Caco-2 (cell line): ENCODE measurements around the gene RAPGEF5. TPM values are rescaled to one million over a fixed set of nuclear protein-coding genes. Genes with fewer than 3 reads are reported as not detected.

Source experiments
- BruUV-seq: library from RNA; stranded (reverse); fragments of 400-500 nt; replicated peaks from 2 replicates; lab custom pipeline; 2021; lab: Mats Ljungman, UMichigan
- CTCF ChIA-PET: fragments of 300-600 bp; sonication (Branson Sonifier 250); formaldehyde crosslinking; loops from one replicate; lab custom pipeline; 2022; ENCODE audit warnings: antibody characterized with exemption; lab: Charles Lee
- POLR2A ChIA-PET: fragments of 300-600 bp; sonication (Branson Sonifier 250); formaldehyde crosslinking; loops from one replicate; lab custom pipeline; 2022; ENCODE audit warnings: antibody characterized with exemption; lab: Charles Lee
- DNase-seq, 2 experiments: peaks; one replicate each; pipeline versions ENCODE4 v3.0.0 to v3.0.0-alpha.2; 2020 to 2022
- H3K27me3 ChIP-seq: replicated peaks from 2 replicates; pipeline ENCODE4 v1.6.0; 2011; ENCODE audit warnings: low read length; ENCODE audit not compliant: control insufficient read depth, insufficient read depth
- H3K36me3 ChIP-seq: 2 replicates; pipeline ENCODE4 v1.5.1; 2011; ENCODE audit warnings: low read length; ENCODE audit not compliant: control insufficient read depth, insufficient read depth
- H3K4me1 ChIP-seq: fragments of 250-450 bp; sonication (Bioruptor Pico); 2 replicates; pipeline ENCODE4 v1.5.1; 2020; ENCODE audit warnings: mild to moderate bottlenecking
- H3K4me3 ChIP-seq: 2 replicates; pipeline ENCODE4 v1.5.1; 2011; ENCODE audit warnings: low read depth, mild to moderate bottlenecking, control low read depth, low read length
- H3K9me3 ChIP-seq: fragments of 250-450 bp; sonication (Bioruptor Pico); 2 replicates; pipeline ENCODE4 v1.5.1; 2020; ENCODE audit warnings: mild to moderate bottlenecking, moderate library complexity
- H3K27ac Mint-ChIP-seq: one replicate; pipeline ENCODE4 v1.8.0; 2022; ENCODE audit warnings: mixed read lengths; ENCODE audit not compliant: unreplicated experiment
- H3K27me3 Mint-ChIP-seq: one replicate; pipeline ENCODE4 v1.8.0; 2022; ENCODE audit warnings: mixed read lengths; ENCODE audit not compliant: insufficient read depth, unreplicated experiment
- H3K36me3 Mint-ChIP-seq: one replicate; pipeline ENCODE4 v1.8.0; 2022; ENCODE audit warnings: mild to moderate bottlenecking, mixed read lengths; ENCODE audit not compliant: insufficient read depth, unreplicated experiment
- H3K4me1 Mint-ChIP-seq: one replicate; pipeline ENCODE4 v1.8.0; 2022; ENCODE audit warnings: low read depth, mixed read lengths; ENCODE audit not compliant: unreplicated experiment
- H3K4me3 Mint-ChIP-seq: one replicate; pipeline ENCODE4 v1.8.0; 2022; ENCODE audit warnings: mild to moderate bottlenecking, moderate library complexity, mixed read lengths; ENCODE audit not compliant: unreplicated experiment
- H3K9me3 Mint-ChIP-seq: one replicate; pipeline ENCODE4 v1.8.0; 2022; ENCODE audit warnings: mixed read lengths; ENCODE audit not compliant: unreplicated experiment
- intact Hi-C: fragments of 100-400 bp; cut with micrococcal nuclease; formaldehyde crosslinking; loops from one replicate; pipeline ENCODE4 v1.10.0; 2022; ENCODE audit not compliant: unreplicated experiment
- total RNA-seq: library from RNA; stranded (reverse); gene quantifications from 2 replicates; pipeline ENCODE4 v1.2.3, GENCODE V29; 2022
- TF ChIP-seq, protein P1 (sequence below), 2 experiments: fragments of 200-600 bp in 1 of 2; IDR thresholded peaks; 1 replicate in 1 of 2; 2 replicates in 1 of 2; pipeline versions ENCODE4 v1.5.1 to v1.8.0; 2011 to 2022; ENCODE audit warnings: antibody characterized with exemption in 1 of 2, control low read depth in 1 of 2, inconsistent platforms in 1 of 2, low read depth in 1 of 2, low read length in 1 of 2, mild to moderate bottlenecking in 1 of 2, moderate library complexity in 1 of 2; ENCODE audit not compliant: insufficient read depth in 1 of 2, severe bottlenecking in 1 of 2, unreplicated experiment in 1 of 2

RAPGEF5 gene
- total RNA-seq, 1 experiment from 2014 or later, result 16.9 TPM

DNA sequence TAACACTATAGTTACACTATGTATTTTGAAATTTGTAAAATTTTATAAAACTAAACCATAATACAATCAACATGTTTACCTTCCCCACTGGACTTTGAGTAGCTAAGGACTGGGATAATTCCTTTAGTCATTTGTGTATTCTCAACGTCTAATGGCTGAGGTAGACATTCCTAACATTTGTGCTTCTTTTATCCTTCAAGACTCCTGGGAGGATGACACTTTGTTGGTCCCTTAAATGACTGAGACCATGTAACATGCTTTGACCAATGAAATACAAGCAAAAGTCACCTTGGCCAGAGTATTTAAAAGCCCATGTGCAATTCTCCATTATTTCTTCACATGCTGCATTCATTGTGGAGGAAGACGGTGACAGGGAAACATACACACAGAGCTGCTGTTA, 18.5 kb downstream of the RAPGEF5 start:
- no peak for DNase-seq
- no peak overlapping the region for H3K4me3 ChIP-seq
- Mint-ChIP-seq H3K36me3 (no peaks in the 10 kb centered on the region), H3K4me1 (peaks cover 15% of the 10 kb centered on the region), H3K27me3 (no peaks in the 10 kb centered on the region), H3K27ac (no peak overlapping the region), H3K4me3 (no peak overlapping the region), H3K9me3 (no peaks in the 10 kb centered on the region)
- H3K27me3 ChIP-seq, result no peaks in the 10 kb centered on the region
- no peaks in the 10 kb centered on the region for H3K9me3 ChIP-seq
- H3K4me1 ChIP-seq, result peaks cover 18% of the 10 kb centered on the region; the same call in 1 of the 2 replicates
- POLR2A ChIA-PET, result interaction anchor here (1.0 kb wide), 1 partner anchor 21 kb away, joined by 3 read pairs; no protein-coding TSS in a partner anchor
- CTCF ChIA-PET, result no interaction called here
- TF ChIP-seq, protein P1, sequence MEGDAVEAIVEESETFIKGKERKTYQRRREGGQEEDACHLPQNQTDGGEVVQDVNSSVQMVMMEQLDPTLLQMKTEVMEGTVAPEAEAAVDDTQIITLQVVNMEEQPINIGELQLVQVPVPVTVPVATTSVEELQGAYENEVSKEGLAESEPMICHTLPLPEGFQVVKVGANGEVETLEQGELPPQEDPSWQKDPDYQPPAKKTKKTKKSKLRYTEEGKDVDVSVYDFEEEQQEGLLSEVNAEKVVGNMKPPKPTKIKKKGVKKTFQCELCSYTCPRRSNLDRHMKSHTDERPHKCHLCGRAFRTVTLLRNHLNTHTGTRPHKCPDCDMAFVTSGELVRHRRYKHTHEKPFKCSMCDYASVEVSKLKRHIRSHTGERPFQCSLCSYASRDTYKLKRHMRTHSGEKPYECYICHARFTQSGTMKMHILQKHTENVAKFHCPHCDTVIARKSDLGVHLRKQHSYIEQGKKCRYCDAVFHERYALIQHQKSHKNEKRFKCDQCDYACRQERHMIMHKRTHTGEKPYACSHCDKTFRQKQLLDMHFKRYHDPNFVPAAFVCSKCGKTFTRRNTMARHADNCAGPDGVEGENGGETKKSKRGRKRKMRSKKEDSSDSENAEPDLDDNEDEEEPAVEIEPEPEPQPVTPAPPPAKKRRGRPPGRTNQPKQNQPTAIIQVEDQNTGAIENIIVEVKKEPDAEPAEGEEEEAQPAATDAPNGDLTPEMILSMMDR (IDR thresholded peaks at IDR 0.05; ENCODE audit: insufficient read depth in 1 of 2, low read depth in 1 of 2, low read length in 1 of 2, severe bottlenecking in 1 of 2, unreplicated experiment in 1 of 2), result no peak
- no TSS peak for BruUV-seq
- H3K36me3 ChIP-seq, result no peaks in the 10 kb centered on the region
- intact Hi-C loops, result no loop called here

DNA sequence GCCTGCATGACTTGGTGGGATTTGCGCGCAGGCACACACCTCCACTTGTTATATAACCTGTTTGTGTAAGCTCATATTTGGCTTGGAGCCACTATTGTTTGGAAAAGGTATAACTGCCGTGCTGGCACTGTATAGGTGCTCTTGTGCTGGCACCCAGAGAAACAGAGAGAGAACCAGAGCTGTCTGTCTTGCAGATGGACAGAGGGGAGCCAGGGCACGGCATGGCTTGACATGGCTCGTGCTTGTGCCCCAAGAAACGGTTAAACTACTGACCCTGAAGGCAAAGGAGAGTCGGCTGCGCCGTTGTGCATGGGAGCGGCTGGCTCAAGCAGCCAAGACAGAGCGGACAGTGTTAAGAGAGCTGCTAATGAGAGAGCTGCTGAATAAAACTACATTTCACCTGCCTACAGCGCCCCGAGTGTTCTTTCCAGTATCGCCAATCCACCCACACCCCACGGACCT, 23.2 kb downstream of the RAPGEF5 start:
- no peaks in the 10 kb centered on the region for H3K27me3 Mint-ChIP-seq
- no peaks in the 10 kb centered on the region for H3K36me3 Mint-ChIP-seq
- no TSS peak for BruUV-seq
- H3K36me3 ChIP-seq, result no peaks in the 10 kb centered on the region
- TF ChIP-seq, protein P1 (IDR thresholded peaks at IDR 0.05; ENCODE audit: insufficient read depth in 1 of 2, low read depth in 1 of 2, low read length in 1 of 2, severe bottlenecking in 1 of 2, unreplicated experiment in 1 of 2), result no peak
- H3K4me1 Mint-ChIP-seq, result peaks cover 22% of the 10 kb centered on the region
- DNase-seq, result no peak
- intact Hi-C loops, result no loop called here
- no peaks in the 10 kb centered on the region for H3K9me3 Mint-ChIP-seq
- ChIA-PET CTCF (no interaction called here), POLR2A (no interaction called here)
- peaks cover 30% of the 10 kb centered on the region for H3K4me1 ChIP-seq
- no peak overlapping the region for H3K4me3 Mint-ChIP-seq
- H3K27ac Mint-ChIP-seq, result no peak overlapping the region
- H3K27me3 ChIP-seq, result no peaks in the 10 kb centered on the region
- H3K9me3 ChIP-seq, result no peaks in the 10 kb centered on the region
- H3K4me3 ChIP-seq, result no peak overlapping the region

DNA sequence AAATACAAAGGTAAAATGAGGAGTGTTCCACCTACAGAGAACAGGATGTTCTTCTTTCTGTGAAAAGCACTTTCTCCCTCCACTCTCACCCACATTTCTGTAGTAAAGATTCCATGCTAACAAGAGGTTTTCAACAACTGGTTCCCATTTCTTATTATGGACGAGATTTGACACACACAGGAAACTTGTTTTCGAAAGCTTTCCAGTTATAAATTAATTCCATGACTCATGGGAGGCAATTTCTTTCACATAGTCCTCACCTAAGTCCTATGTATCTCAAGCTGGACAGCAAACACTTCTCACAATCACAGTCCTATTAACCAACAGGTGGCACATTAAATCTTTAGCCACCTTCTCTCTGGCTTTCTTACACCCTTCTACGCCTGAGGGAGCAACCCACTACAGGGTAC, 24.5 kb downstream of the RAPGEF5 start:
- no peaks in the 10 kb centered on the region for H3K27me3 ChIP-seq
- no peak overlapping the region for H3K4me3 ChIP-seq
- Mint-ChIP-seq H3K36me3 (no peaks in the 10 kb centered on the region), H3K27ac (no peak overlapping the region), H3K9me3 (no peaks in the 10 kb centered on the region), H3K4me1 (peaks cover 16% of the 10 kb centered on the region), H3K27me3 (no peaks in the 10 kb centered on the region), H3K4me3 (no peak overlapping the region)
- DNase-seq, result no peak
- TF ChIP-seq, protein P1 (IDR thresholded peaks at IDR 0.05; ENCODE audit: insufficient read depth in 1 of 2, low read depth in 1 of 2, low read length in 1 of 2, severe bottlenecking in 1 of 2, unreplicated experiment in 1 of 2), result no peak
- no peaks in the 10 kb centered on the region for H3K36me3 ChIP-seq
- intact Hi-C loops, result no loop called here
- ChIA-PET POLR2A (no interaction called here), CTCF (no interaction called here)
- H3K9me3 ChIP-seq, result no peaks in the 10 kb centered on the region
- no TSS peak for BruUV-seq
- H3K4me1 ChIP-seq, result peaks cover 22% of the 10 kb centered on the region
